GM12878 (cell line): ENCODE data around the gene GNPTG. TPM values are rescaled to one million over a fixed set of nuclear protein-coding genes. Genes with fewer than 3 reads are reported as not detected.

Experiments used
- ATAC-seq: fragments of 200-7000 bp; cut with Tn5 transposase; 3 replicates; pipeline ENCODE4 v1.9.1; 2020; ENCODE audit warnings: mild to moderate bottlenecking, moderate library complexity
- BruUV-seq: library from RNA; stranded (reverse); fragments of 400-500 nt; replicated peaks from 2 replicates; lab custom pipeline; 2021; lab: Mats Ljungman, UMichigan
- CTCF ChIA-PET: fragments of 300-600 bp; sonication (Branson Sonifier 250); formaldehyde crosslinking; extraction: SDS; loops from one replicate; lab custom pipeline; 2021; ENCODE audit warnings: inconsistent platforms; lab: Yijun Ruan, JAX
- POLR2A ChIA-PET: fragments of 350-600 bp; formaldehyde crosslinking; extraction: SDS; loops from one replicate; lab custom pipeline; 2021; ENCODE audit warnings: inconsistent platforms; lab: Charles Lee
- RAD21 ChIA-PET: fragments of 300-600 bp; sonication (Branson Sonifier 250); formaldehyde crosslinking; loops from one replicate; lab custom pipeline; 2023; ENCODE audit warnings: antibody characterized with exemption; ENCODE audit not compliant: unreplicated experiment; lab: Charles Lee
- SMC1A ChIA-PET: fragments of 300-600 bp; sonication (Branson Sonifier 250); formaldehyde crosslinking; loops from one replicate; lab custom pipeline; 2023; ENCODE audit not compliant: unreplicated experiment, uncharacterized antibody; lab: Charles Lee
- DNase-seq: peaks from one replicate; pipeline ENCODE4 v3.0.0-alpha.2; 2011; ENCODE audit warnings: low read depth, low spot score
- FAIRE-seq: peaks from 3 replicates; lab custom pipeline; 2011; peaks lifted over from hg19 to GRCh38; lab: Jason Lieb, UNC
- H2AFZ ChIP-seq: 2 replicates; pipeline ENCODE4 v1.6.0; 2011; ENCODE audit warnings: low read depth, low read length, control low read depth; ENCODE audit not compliant: control insufficient read depth
- H3K27ac ChIP-seq: 2 replicates; pipeline ENCODE4 v1.5.1; 2011; ENCODE audit warnings: control low read depth; ENCODE audit not compliant: control insufficient read depth, insufficient read depth
- H3K27me3 ChIP-seq, 2 experiments: replicated peaks in 1 of 2; 2 replicates each; pipeline versions ENCODE4 v1.6.0 to v1.6.1; 2011; ENCODE audit warnings: low read length in 1 of 2; ENCODE audit not compliant: control insufficient read depth in 2 of 2, insufficient read depth in 2 of 2
- H3K36me3 ChIP-seq, 2 experiments: 2 replicates each; pipeline ENCODE4 v1.5.1; 2011; ENCODE audit warnings: low read length in 1 of 2; ENCODE audit not compliant: control insufficient read depth in 2 of 2, insufficient read depth in 2 of 2
- H3K4me1 ChIP-seq: 2 replicates; pipeline ENCODE4 v1.6.1; 2011; ENCODE audit warnings: mild to moderate bottlenecking, low read length, moderate library complexity, mixed read lengths; ENCODE audit not compliant: control insufficient read depth, insufficient read depth
- H3K4me2 ChIP-seq: 2 replicates; pipeline ENCODE4 v1.6.0; 2011; ENCODE audit warnings: control low read depth; ENCODE audit not compliant: control insufficient read depth, insufficient read depth
- H3K4me3 ChIP-seq: fragments of 200-600 bp; sonication (generic); 2 replicates; pipeline ENCODE4 v1.5.1; 2016
- H3K79me2 ChIP-seq: 2 replicates; pipeline ENCODE4 v1.6.0; 2011; ENCODE audit warnings: low read length; ENCODE audit not compliant: control insufficient read depth, insufficient read depth
- H3K9ac ChIP-seq: 2 replicates; pipeline ENCODE4 v1.8.0; 2011; ENCODE audit warnings: low read length, control low read depth, mixed read lengths; ENCODE audit not compliant: control insufficient read depth, insufficient read depth
- H3K9me3 ChIP-seq: replicated peaks from 3 replicates; pipeline ENCODE4 v1.5.1; 2011; ENCODE audit warnings: mild to moderate bottlenecking, low read length; ENCODE audit not compliant: control insufficient read depth, insufficient read depth
- H4K20me1 ChIP-seq: 2 replicates; pipeline ENCODE4 v1.6.0; 2011; ENCODE audit not compliant: control insufficient read depth, insufficient read depth
- BHLHE40 ChIP-seq, 2 experiments: fragments of 450-650 bp in 1 of 2; IDR thresholded peaks; 2 replicates each; pipeline ENCODE4 v1.6.1; 2011 to 2017; ENCODE audit warnings: low read depth in 2 of 2, borderline replicate concordance in 1 of 2, improper control_type of control experiment in 1 of 2, low read length in 1 of 2, mild to moderate bottlenecking in 1 of 2
- CBFB ChIP-seq: IDR thresholded peaks from 2 replicates; pipeline ENCODE4 v1.6.1; 2016; ENCODE audit warnings: antibody characterized with exemption, low read depth
- E2F8 ChIP-seq: fragments of 450-650 bp; IDR thresholded peaks from 2 replicates; pipeline ENCODE4 v1.6.1; 2018; ENCODE audit warnings: mild to moderate bottlenecking, low read depth, moderate library complexity; ENCODE audit not compliant: partially characterized antibody
- EGR1 ChIP-seq, 2 experiments: IDR thresholded peaks; 1 replicate in 1 of 2; 2 replicates in 1 of 2; pipeline ENCODE4 v1.6.1; 2011 to 2012; ENCODE audit warnings: low read depth in 2 of 2, low read length in 2 of 2, borderline replicate concordance in 1 of 2, mild to moderate bottlenecking in 1 of 2, moderate library complexity in 1 of 2
- EZH2 ChIP-seq: IDR thresholded peaks from 2 replicates; pipeline ENCODE4 v1.6.1; 2012; ENCODE audit warnings: low read depth, mild to moderate bottlenecking, control low read depth, inconsistent platforms, low read length, borderline replicate concordance; ENCODE audit not compliant: control insufficient read depth
- FOXK2 ChIP-seq: fragments of 450-650 bp; IDR thresholded peaks from 2 replicates; pipeline ENCODE4 v1.6.1; 2017; ENCODE audit warnings: mild to moderate bottlenecking, moderate library complexity
- IKZF2 ChIP-seq, 2 experiments: fragments of 450-650 bp; IDR thresholded peaks; 2 replicates each; pipeline ENCODE4 v1.6.1; 2017; ENCODE audit warnings: mild to moderate bottlenecking in 2 of 2, moderate library complexity in 2 of 2
- IRF5 ChIP-seq: fragments of 450-650 bp; IDR thresholded peaks from 2 replicates; pipeline ENCODE4 v1.6.1; 2017; ENCODE audit warnings: borderline replicate concordance
- PAX8 ChIP-seq: fragments of 450-650 bp; IDR thresholded peaks from 2 replicates; pipeline ENCODE4 v1.6.1; 2017; ENCODE audit warnings: mild to moderate bottlenecking, moderate library complexity
- PML ChIP-seq: IDR thresholded peaks from 2 replicates; pipeline ENCODE4 v1.6.1; 2012; ENCODE audit warnings: low read length, inconsistent platforms
- SMAD5 ChIP-seq: IDR thresholded peaks from 2 replicates; pipeline ENCODE4 v1.6.1; 2016; ENCODE audit warnings: antibody characterized with exemption, low read depth
- STAT1 ChIP-seq: fragments of 450-650 bp; conservative IDR thresholded peaks from 2 replicates; pipeline ENCODE4 v1.6.1; 2014; ENCODE audit warnings: antibody characterized with exemption, mild to moderate bottlenecking
- STAT3 ChIP-seq: IDR thresholded peaks from 2 replicates; pipeline ENCODE4 v1.6.1; 2011; ENCODE audit warnings: low read depth, low read length, improper control_type of control experiment
- SUPT20H ChIP-seq: IDR thresholded peaks from 2 replicates; pipeline ENCODE4 v1.6.1; 2011; ENCODE audit warnings: low read depth, mild to moderate bottlenecking, low read length, moderate library complexity, borderline replicate concordance; ENCODE audit not compliant: control insufficient read depth
- SUZ12 ChIP-seq: fragments of 200-600 bp; sonication (generic); IDR thresholded peaks from one replicate; pipeline ENCODE4 v1.6.1; 2018; ENCODE audit warnings: antibody characterized with exemption, mild to moderate bottlenecking; ENCODE audit not compliant: unreplicated experiment
- ZBED1 ChIP-seq: IDR thresholded peaks from 2 replicates; pipeline ENCODE4 v1.6.1; 2016; ENCODE audit warnings: borderline replicate concordance
- ZBTB33 ChIP-seq: fragments of 450-650 bp; IDR thresholded peaks from 2 replicates; pipeline ENCODE4 v1.6.1; 2017; ENCODE audit warnings: mild to moderate bottlenecking
- WGBS: methylation state at CpG from one replicate; pipeline ENCODE4 v1.1.6; 2016; ENCODE audit warnings: low lambda C conversion rate; ENCODE audit not compliant: insufficient replicate concordance, insufficient coverage; ENCODE audit errors: missing lambda C conversion rate; 5-methylcytosine and 5-hydroxymethylcytosine counted together
- in situ Hi-C: fragments of 300-500 bp; cut with MboI; formaldehyde crosslinking; loops from 9 replicates; pipeline ENCODE4 v1.14.3; 2018; ENCODE audit warnings: mixed read lengths
- intact Hi-C: fragments of 100-400 bp; cut with micrococcal nuclease; formaldehyde crosslinking; loops from one replicate; pipeline ENCODE4 v1.14.2; 2022; ENCODE audit not compliant: unreplicated experiment
- polyA plus RNA-seq, 11 experiments: library from polyadenylated mRNA; depleted of rRNA in 4 of 11; unstranded in 6 of 11; stranded (reverse) in 5 of 11; fragments of >200 nt; fragmentation: Nextera tagmentation in 4 of 11; fragmentation: Illumina TruSeq in 1 of 11; extraction: Ambion mirVana in 4 of 11; extraction: Trizol in 1 of 11; gene quantifications; 1 replicate in 1 of 11; 2 replicates in 10 of 11; pipeline versions ENCODE4 v1.2.1 to v1.2.3, GENCODE V29; 2011 to 2016; ENCODE audit warnings: inconsistent platforms in 2 of 11, missing spikeins in 2 of 11, low read depth in 1 of 11
- total RNA-seq, 4 experiments: library from RNA; depleted of rRNA in 3 of 4; stranded (reverse); fragments of >200 nt in 3 of 4; fragmentation: Illumina TruSeq in 1 of 4; extraction: Trizol in 1 of 4; gene quantifications; 2 replicates each; pipeline versions ENCODE4 v1.2.1 to v1.2.3, GENCODE V29; 2013 to 2021

The GNPTG gene
- total and polyA plus RNA-seq, 10 of the 15 experiments (the other 5 are each of a cell fraction or from before 2014, with no cell fraction given): 0.80 to 32.6 (median 20.9) TPM

GRCh38 chr16:1390239-1390779 is 38.6 kb downstream of the GNPTG start (continued):
- TF ChIP-seq SMAD5 (no peak), STAT3 (no peak), EZH2 (no peak), IRF5 (no peak)

DNA sequence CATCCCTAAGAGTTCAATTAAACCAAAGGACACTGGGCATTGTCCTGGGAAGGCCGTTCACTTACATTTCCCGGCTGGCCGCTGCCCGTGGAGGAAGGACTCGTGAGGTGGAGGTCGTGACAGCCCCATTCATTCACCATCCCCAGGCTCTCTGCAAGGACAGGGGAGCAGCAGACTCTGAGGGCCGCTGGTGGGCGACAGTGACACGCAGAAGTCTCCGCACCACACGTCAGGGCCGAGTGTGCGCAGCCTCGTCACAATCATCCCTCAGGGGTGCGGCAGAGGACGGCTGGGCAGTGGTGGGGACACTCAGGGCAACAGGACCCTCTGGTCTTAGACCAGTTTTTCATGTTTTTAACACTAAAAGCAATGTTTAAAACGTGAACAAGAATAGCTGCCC is 41.1 kb downstream of the GNPTG start:
- intact Hi-C loops (no loop called here), in situ Hi-C loops (no loop called here)
- Histone ChIP-seq H2AFZ (no peak overlapping the region), H3K4me3 (no peak overlapping the region), H3K4me1 (no peaks in the 10 kb centered on the region), H4K20me1 (no peaks in the 10 kb centered on the region; the same call in 1 of the 2 replicates), H3K9me3 (no peaks in the 10 kb centered on the region), H3K27me3 (no peaks in the 10 kb centered on the region), H3K4me2 (no peak overlapping the region), H3K36me3 (no peaks in the 10 kb centered on the region), H3K79me2 (no peaks in the 10 kb centered on the region), H3K9ac (no peak overlapping the region), H3K27ac (no peak overlapping the region)
- ATAC-seq (no peak), DNase-seq (no peak), FAIRE-seq (no peak)
- POLR2A ChIA-PET: no interaction called here
- WGBS: 86% methylated on average over 17 of the region's 17 CpGs
- no TSS peak for BruUV-seq
- RAD21 ChIA-PET: no interaction called here
- CTCF ChIA-PET: no interaction called here
- SMC1A ChIA-PET: no interaction called here
- TF ChIP-seq EZH2 (no peak), FOXK2 (no peak), E2F8 (no peak), SUPT20H (no peak), STAT1 (no peak), PML (no peak), CBFB (no peak), EGR1 (IDR thresholded peaks at IDR 0.05; ENCODE audit: borderline replicate concordance in 1 of 2, low read depth in 2 of 2, low read length in 2 of 2) (no peak), ZBED1 (no peak), IKZF2 (IDR thresholded peaks at IDR 0.05) (no peak), BHLHE40 (IDR thresholded peaks at IDR 0.05; ENCODE audit: borderline replicate concordance in 1 of 2, low read depth in 2 of 2, low read length in 1 of 2) (no peak), SUZ12 (no peak), PAX8 (no peak), ZBTB33 (no peak)
